ENCODE measurements around the gene AKR1D1.

DNA sequence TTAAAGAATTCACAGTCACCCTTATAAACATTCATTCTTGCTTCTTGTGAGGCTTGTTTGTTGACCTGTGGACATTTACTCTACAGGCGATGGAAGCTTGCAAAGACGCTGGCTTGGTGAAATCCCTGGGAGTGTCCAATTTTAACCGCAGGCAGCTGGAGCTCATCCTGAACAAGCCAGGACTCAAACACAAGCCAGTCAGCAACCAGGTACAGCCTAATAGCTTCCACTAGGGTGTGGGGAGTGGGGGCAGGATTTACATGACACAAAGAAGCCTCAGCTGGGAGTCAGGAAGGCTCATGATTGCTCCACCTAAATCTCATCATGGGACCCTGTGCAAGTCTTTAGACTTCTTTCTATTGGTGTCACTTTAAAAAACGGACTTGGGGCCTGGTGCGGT is 29.0 kb downstream of the AKR1D1 start:
- TF ChIP-seq, protein P1, sequence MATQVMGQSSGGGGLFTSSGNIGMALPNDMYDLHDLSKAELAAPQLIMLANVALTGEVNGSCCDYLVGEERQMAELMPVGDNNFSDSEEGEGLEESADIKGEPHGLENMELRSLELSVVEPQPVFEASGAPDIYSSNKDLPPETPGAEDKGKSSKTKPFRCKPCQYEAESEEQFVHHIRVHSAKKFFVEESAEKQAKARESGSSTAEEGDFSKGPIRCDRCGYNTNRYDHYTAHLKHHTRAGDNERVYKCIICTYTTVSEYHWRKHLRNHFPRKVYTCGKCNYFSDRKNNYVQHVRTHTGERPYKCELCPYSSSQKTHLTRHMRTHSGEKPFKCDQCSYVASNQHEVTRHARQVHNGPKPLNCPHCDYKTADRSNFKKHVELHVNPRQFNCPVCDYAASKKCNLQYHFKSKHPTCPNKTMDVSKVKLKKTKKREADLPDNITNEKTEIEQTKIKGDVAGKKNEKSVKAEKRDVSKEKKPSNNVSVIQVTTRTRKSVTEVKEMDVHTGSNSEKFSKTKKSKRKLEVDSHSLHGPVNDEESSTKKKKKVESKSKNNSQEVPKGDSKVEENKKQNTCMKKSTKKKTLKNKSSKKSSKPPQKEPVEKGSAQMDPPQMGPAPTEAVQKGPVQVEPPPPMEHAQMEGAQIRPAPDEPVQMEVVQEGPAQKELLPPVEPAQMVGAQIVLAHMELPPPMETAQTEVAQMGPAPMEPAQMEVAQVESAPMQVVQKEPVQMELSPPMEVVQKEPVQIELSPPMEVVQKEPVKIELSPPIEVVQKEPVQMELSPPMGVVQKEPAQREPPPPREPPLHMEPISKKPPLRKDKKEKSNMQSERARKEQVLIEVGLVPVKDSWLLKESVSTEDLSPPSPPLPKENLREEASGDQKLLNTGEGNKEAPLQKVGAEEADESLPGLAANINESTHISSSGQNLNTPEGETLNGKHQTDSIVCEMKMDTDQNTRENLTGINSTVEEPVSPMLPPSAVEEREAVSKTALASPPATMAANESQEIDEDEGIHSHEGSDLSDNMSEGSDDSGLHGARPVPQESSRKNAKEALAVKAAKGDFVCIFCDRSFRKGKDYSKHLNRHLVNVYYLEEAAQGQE (IDR thresholded peaks at IDR 0.05; ENCODE audit: low read depth), result no peak
- TF ChIP-seq, protein P2, sequence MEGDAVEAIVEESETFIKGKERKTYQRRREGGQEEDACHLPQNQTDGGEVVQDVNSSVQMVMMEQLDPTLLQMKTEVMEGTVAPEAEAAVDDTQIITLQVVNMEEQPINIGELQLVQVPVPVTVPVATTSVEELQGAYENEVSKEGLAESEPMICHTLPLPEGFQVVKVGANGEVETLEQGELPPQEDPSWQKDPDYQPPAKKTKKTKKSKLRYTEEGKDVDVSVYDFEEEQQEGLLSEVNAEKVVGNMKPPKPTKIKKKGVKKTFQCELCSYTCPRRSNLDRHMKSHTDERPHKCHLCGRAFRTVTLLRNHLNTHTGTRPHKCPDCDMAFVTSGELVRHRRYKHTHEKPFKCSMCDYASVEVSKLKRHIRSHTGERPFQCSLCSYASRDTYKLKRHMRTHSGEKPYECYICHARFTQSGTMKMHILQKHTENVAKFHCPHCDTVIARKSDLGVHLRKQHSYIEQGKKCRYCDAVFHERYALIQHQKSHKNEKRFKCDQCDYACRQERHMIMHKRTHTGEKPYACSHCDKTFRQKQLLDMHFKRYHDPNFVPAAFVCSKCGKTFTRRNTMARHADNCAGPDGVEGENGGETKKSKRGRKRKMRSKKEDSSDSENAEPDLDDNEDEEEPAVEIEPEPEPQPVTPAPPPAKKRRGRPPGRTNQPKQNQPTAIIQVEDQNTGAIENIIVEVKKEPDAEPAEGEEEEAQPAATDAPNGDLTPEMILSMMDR (IDR thresholded peaks at IDR 0.05 in 2 of 3, conservative IDR thresholded peaks at IDR 0.05 in 1 of 3; ENCODE audit: borderline replicate concordance in 1 of 3, insufficient read depth in 1 of 3, low read depth in 2 of 3, low read length in 2 of 3), result no peak
- TF ChIP-seq ZFX (IDR thresholded peaks at IDR 0.05) (no peak), POLR2A (IDR thresholded peaks at IDR 0.05; ENCODE audit: borderline replicate concordance, extremely low read depth, insufficient read depth, insufficient read length) (no peak), EGR1 (IDR thresholded peaks at IDR 0.05; ENCODE audit: low read depth) (no peak), FOSL1 (IDR thresholded peaks at IDR 0.05; ENCODE audit: low read depth) (no peak)
- TF ChIP-seq, protein P3, sequence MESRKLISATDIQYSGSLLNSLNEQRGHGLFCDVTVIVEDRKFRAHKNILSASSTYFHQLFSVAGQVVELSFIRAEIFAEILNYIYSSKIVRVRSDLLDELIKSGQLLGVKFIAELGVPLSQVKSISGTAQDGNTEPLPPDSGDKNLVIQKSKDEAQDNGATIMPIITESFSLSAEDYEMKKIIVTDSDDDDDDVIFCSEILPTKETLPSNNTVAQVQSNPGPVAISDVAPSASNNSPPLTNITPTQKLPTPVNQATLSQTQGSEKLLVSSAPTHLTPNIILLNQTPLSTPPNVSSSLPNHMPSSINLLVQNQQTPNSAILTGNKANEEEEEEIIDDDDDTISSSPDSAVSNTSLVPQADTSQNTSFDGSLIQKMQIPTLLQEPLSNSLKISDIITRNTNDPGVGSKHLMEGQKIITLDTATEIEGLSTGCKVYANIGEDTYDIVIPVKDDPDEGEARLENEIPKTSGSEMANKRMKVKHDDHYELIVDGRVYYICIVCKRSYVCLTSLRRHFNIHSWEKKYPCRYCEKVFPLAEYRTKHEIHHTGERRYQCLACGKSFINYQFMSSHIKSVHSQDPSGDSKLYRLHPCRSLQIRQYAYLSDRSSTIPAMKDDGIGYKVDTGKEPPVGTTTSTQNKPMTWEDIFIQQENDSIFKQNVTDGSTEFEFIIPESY (IDR thresholded peaks at IDR 0.05; ENCODE audit: extremely low read depth, insufficient replicate concordance, low read length), result no peak
